ENCODE results near the gene EIF6. TPM values are rescaled to one million over a fixed set of nuclear protein-coding genes. Genes with fewer than 3 reads are reported as not detected.

The EIF6 gene
- total and polyA plus RNA-seq, 2 experiments from 2014 or later: 149 to 215 TPM

- TF ChIP-seq, protein P1, sequence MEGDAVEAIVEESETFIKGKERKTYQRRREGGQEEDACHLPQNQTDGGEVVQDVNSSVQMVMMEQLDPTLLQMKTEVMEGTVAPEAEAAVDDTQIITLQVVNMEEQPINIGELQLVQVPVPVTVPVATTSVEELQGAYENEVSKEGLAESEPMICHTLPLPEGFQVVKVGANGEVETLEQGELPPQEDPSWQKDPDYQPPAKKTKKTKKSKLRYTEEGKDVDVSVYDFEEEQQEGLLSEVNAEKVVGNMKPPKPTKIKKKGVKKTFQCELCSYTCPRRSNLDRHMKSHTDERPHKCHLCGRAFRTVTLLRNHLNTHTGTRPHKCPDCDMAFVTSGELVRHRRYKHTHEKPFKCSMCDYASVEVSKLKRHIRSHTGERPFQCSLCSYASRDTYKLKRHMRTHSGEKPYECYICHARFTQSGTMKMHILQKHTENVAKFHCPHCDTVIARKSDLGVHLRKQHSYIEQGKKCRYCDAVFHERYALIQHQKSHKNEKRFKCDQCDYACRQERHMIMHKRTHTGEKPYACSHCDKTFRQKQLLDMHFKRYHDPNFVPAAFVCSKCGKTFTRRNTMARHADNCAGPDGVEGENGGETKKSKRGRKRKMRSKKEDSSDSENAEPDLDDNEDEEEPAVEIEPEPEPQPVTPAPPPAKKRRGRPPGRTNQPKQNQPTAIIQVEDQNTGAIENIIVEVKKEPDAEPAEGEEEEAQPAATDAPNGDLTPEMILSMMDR (conservative IDR thresholded peaks at IDR 0.05; ENCODE audit: low read depth in 2 of 2): no peak
- no peak for TF ChIP-seq POLR2AphosphoS5 (IDR thresholded peaks at IDR 0.05; ENCODE audit: low read depth)
- TF ChIP-seq ZNF331 (CRISPR knock-in tag; IDR thresholded peaks at IDR 0.05; ENCODE audit: low read depth): no peak
- no peak for TF ChIP-seq JUNB (IDR thresholded peaks at IDR 0.05; ENCODE audit: unreplicated experiment)
- no peak for TF ChIP-seq NANOG (IDR thresholded peaks at IDR 0.05; ENCODE audit: borderline replicate concordance)
- no peak for TF ChIP-seq ZNF462 (CRISPR knock-in tag; IDR thresholded peaks at IDR 0.05)
- no peak for TF ChIP-seq CREB1 (CRISPR knock-in tag; IDR thresholded peaks at IDR 0.05; ENCODE audit: low read depth)
Observed at GRCh38 chr20:35296101-35296554, 11.6 kb upstream of the EIF6 start (continued).

GRCh38 chr20:35295674-35296073, 11.1 kb upstream of the EIF6 start:
- no peak overlapping the region for H3K4me3 ChIP-seq

More at GRCh38 chr20:35295674-35296073, 11.1 kb upstream of the EIF6 start:
- Histone ChIP-seq H3K9me2 (ENCODE audit: insufficient read depth) (no peaks in the 10 kb centered on the region), H3K27me3 (ENCODE audit: insufficient read depth) (no peaks in the 10 kb centered on the region), H2AFZ (no peak overlapping the region), H3F3A (replicated peaks; ENCODE audit: low read depth) (no peaks in the 10 kb centered on the region), H3K4me2 (no peak overlapping the region), H3K27ac (ENCODE audit: low read depth) (no peak overlapping the region), H4K20me1 (replicated peaks; ENCODE audit: insufficient read depth) (no peaks in the 10 kb centered on the region), H3K79me2 (replicated peaks; ENCODE audit: insufficient read depth) (no peaks in the 10 kb centered on the region), H3K4me1 (ENCODE audit: insufficient read depth) (no peaks in the 10 kb centered on the region), H3K36me3 (ENCODE audit: insufficient read depth) (no peaks in the 10 kb centered on the region)
- no peaks in the 10 kb centered on the region for H3K9me3 Mint-ChIP-seq
- no peak overlapping the region for H3K4me3 Mint-ChIP-seq
- ATAC-seq: no peak
- H3K27ac Mint-ChIP-seq: no peak overlapping the region
- peaks cover 20% of the 10 kb centered on the region for H3K27me3 Mint-ChIP-seq (ENCODE audit: insufficient read depth, low read depth, poor library complexity)
- H3K4me1 Mint-ChIP-seq: peaks cover 2% of the 10 kb centered on the region
- H3K36me3 Mint-ChIP-seq (ENCODE audit: low read depth): no peaks in the 10 kb centered on the region
- TF ChIP-seq JUNB (IDR thresholded peaks at IDR 0.05; ENCODE audit: unreplicated experiment) (no peak), EZH2phosphoT487 (IDR thresholded peaks at IDR 0.05; ENCODE audit: unreplicated experiment) (no peak)
- TF ChIP-seq, protein P1 (conservative IDR thresholded peaks at IDR 0.05; ENCODE audit: low read depth in 2 of 2): no peak
- no peak for DNase-seq (ENCODE audit: low spot score)
